Nephron progenitor cell (in vitro differentiated cells): ENCODE data around the gene BRD4.

ENCODE experiments used
- DNase-seq: peaks from one replicate; pipeline ENCODE4 v3.0.0; 2021
- H3K27ac Mint-ChIP-seq: 2 replicates; pipeline ENCODE4 v1.8.0; 2021; ENCODE audit warnings: mild to moderate bottlenecking, moderate library complexity, mixed read lengths
- H3K27me3 Mint-ChIP-seq: 2 replicates; pipeline ENCODE4 v1.8.0; 2021; ENCODE audit warnings: mild to moderate bottlenecking, low read depth, mixed read lengths; ENCODE audit not compliant: poor library complexity
- H3K36me3 Mint-ChIP-seq: 2 replicates; pipeline ENCODE4 v1.8.0; 2021; ENCODE audit warnings: low read depth, mixed read lengths
- H3K4me1 Mint-ChIP-seq: 2 replicates; pipeline ENCODE4 v1.8.0; 2021; ENCODE audit warnings: mixed read lengths
- H3K4me3 Mint-ChIP-seq: 2 replicates; pipeline ENCODE4 v1.8.0; 2021; ENCODE audit warnings: mild to moderate bottlenecking, moderate library complexity, mixed read lengths
- H3K9me3 Mint-ChIP-seq: 2 replicates; pipeline ENCODE4 v1.8.0; 2021; ENCODE audit warnings: mild to moderate bottlenecking, moderate library complexity, mixed read lengths
- CTCF ChIP-seq: fragments of 200-600 bp; sonication (generic); IDR thresholded peaks from 2 replicates; pipeline ENCODE4 v1.5.0; 2021; ENCODE audit warnings: antibody characterized with exemption

Gene BRD4

GRCh38 chr19:15238639-15239155 is 93.6 kb downstream of the BRD4 start:
- no peak overlapping the region for H3K4me3 Mint-ChIP-seq
- peaks cover 26% of the 10 kb centered on the region for H3K4me1 Mint-ChIP-seq
- DNase-seq: no peak
- TF ChIP-seq CTCF: no peak
- peaks cover 7% of the 10 kb centered on the region for H3K27me3 Mint-ChIP-seq
- no peak overlapping the region for H3K27ac Mint-ChIP-seq
- H3K36me3 Mint-ChIP-seq: peaks cover 44% of the 10 kb centered on the region
- no peaks in the 10 kb centered on the region for H3K9me3 Mint-ChIP-seq

- DNase-seq: no peak
- Mint-ChIP-seq H3K4me3 (no peak overlapping the region), H3K36me3 (peaks cover 40% of the 10 kb centered on the region), H3K9me3 (no peaks in the 10 kb centered on the region), H3K4me1 (peaks cover 23% of the 10 kb centered on the region), H3K27ac (no peak overlapping the region), H3K27me3 (peaks cover 13% of the 10 kb centered on the region)
- no peak for TF ChIP-seq CTCF
Observed at GRCh38 chr19:15237759-15238638, 94.3 kb downstream of the BRD4 start.

GRCh38 chr19:15236886-15237285 is 95.5 kb downstream of the BRD4 start:
- Mint-ChIP-seq H3K9me3 (no peaks in the 10 kb centered on the region), H3K27ac (peak overlapping the region; percentile 50), H3K4me1 (peaks cover 23% of the 10 kb centered on the region), H3K36me3 (peaks cover 37% of the 10 kb centered on the region), H3K27me3 (peaks cover 22% of the 10 kb centered on the region), H3K4me3 (no peak overlapping the region)
- DNase-seq: no peak
- TF ChIP-seq CTCF: no peak

- peaks cover 23% of the 10 kb centered on the region for H3K4me1 Mint-ChIP-seq
- peaks cover 29% of the 10 kb centered on the region for H3K36me3 Mint-ChIP-seq
- H3K27me3 Mint-ChIP-seq: peaks cover 33% of the 10 kb centered on the region
- H3K4me3 Mint-ChIP-seq: no peak overlapping the region
- H3K27ac Mint-ChIP-seq: peak overlapping the region; percentile 1
- no peak for TF ChIP-seq CTCF
- no peaks in the 10 kb centered on the region for H3K9me3 Mint-ChIP-seq
- no peak for DNase-seq
Observed at GRCh38 chr19:15235781-15236180, 96.6 kb downstream of the BRD4 start.

GRCh38 chr19:15234431-15235130 is 97.8 kb downstream of the BRD4 start:
- peak overlapping the region; percentile 44 for H3K4me3 Mint-ChIP-seq
- H3K36me3 Mint-ChIP-seq: peaks cover 28% of the 10 kb centered on the region
- DNase-seq: no peak
- no peak for TF ChIP-seq CTCF
- peaks cover 23% of the 10 kb centered on the region for H3K4me1 Mint-ChIP-seq
- H3K27me3 Mint-ChIP-seq: peaks cover 42% of the 10 kb centered on the region
- H3K9me3 Mint-ChIP-seq: no peaks in the 10 kb centered on the region
- peak overlapping the region; percentile 26 for H3K27ac Mint-ChIP-seq
